NCI-H1092 treated with DMSO at 0.1 percent for 48 hours (cell line): ENCODE results near the gene ZNF428.
A peak's percentile ranks its signal among the peaks of the same experiment; 100 is the strongest.
"Not testable (repeated sequence)": the region's sequence is repeated elsewhere in the genome, so short reads cannot be mapped to it uniquely, and the experiment has no call there.

Source experiments
- DNase-seq: peaks from one replicate; lab custom pipeline; 2025; lab: John Stamatoyannopoulos, UW

The ZNF428 gene, protein sequence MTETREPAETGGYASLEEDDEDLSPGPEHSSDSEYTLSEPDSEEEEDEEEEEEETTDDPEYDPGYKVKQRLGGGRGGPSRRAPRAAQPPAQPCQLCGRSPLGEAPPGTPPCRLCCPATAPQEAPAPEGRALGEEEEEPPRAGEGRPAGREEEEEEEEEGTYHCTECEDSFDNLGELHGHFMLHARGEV

DNA sequence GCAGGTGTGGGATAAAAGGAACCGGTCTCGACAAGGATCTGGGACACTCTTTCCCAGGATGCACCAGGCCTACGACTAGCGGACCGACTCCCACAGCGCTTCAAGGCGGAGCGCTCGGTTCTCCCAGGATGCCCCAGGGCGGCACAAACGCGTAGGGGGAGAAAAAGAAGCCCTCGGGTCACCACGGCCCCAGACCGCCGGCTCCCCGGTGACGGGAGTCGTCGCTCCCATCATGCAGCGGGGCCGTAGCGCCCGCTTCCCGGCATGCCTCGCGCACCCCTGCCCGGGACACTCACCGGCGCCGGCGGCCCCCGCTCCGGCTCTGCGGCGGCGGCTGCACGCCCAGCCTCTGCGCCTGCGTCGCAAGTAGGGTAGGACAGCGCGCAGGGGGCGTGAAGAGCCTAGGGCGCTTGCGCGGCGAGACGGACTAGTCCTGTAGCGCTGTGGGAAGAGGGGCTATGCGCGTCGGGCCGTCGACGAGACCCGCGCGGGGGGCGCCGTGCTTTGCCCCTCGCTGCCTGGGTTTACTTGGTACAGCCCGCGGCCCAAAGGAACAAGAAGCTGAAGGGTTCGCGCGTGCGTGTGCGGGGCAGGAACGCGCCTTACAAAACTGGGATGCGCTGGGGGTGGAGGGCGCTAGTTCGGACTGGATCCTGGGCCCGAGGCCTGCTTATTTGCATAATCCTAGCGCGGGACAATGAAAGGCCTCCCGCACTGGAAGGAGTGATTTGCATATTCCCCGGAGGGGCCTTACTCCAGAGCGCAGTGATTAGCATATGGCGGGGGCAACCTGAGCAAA is at the start of gene ZNF428:
ZNF428 (minus strand) TSS at position 368 of the 799 bp plus-strand sequence. CDS start 5,325 bp downstream, outside the sequence.
- DNase-seq: peak; percentile 87

DNA sequence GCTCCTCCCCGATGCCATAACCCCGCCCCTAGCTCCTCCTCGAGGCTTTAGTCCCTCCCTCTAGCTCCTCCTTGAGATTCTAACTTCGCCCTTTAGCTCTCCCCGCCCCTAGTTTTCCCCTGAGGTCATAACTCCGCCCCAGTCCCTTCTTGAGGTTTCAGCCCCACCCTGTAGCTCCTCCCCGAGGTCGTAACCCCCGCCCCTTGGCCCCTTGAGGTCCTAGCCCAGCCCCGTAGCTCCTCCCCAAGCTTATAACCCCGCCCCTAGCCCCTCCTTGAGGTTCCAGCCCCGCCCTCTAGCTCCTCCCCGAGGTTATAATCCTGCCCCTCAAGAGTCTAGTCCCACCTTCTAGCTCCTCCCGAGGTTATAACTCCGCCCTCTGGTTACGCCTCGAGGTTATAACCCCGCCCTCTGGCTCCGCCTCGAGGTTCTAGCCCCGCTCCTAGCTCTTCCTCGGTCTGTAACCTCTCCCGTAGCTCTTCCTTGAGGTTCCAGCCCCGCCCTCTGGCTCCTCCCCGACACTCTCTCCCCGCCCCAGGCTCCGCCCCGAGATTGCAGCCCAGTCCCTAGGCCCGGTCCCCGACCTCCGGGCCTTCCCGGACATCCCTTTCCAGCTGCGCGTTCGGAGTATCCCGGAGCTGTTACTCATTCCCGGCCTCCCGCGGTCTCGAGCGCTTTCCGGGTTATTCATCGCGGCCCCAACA is 49.1 kb upstream of the ZNF428 start:
- DNase-seq: peak; percentile 92

DNA sequence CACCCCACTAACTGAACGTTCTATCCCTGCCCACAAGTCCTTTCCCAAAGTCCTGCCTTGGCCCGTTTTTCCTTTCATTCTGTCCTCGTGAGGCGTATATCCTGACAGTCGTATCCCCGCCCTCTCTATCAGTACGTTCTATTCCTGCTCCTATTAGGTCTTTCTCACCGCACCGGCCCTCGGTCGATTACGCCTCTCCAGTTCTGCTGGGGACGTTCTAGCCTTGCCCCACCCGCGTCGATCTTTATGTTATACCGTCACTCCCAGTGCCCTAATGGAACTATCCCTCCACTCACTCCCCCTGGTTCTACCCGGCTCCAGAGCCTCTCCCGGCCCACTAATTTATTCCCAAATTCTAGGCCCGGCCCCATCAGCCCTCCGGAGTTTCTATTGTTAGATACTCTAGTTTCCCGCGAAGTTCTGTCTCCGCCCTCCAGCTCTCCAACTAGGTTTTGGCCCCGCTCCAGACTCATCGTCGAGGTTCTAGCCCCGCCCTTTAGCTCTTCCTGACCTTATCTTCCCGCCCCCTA is 48.5 kb upstream of the ZNF428 start:
- no peak for DNase-seq

DNA sequence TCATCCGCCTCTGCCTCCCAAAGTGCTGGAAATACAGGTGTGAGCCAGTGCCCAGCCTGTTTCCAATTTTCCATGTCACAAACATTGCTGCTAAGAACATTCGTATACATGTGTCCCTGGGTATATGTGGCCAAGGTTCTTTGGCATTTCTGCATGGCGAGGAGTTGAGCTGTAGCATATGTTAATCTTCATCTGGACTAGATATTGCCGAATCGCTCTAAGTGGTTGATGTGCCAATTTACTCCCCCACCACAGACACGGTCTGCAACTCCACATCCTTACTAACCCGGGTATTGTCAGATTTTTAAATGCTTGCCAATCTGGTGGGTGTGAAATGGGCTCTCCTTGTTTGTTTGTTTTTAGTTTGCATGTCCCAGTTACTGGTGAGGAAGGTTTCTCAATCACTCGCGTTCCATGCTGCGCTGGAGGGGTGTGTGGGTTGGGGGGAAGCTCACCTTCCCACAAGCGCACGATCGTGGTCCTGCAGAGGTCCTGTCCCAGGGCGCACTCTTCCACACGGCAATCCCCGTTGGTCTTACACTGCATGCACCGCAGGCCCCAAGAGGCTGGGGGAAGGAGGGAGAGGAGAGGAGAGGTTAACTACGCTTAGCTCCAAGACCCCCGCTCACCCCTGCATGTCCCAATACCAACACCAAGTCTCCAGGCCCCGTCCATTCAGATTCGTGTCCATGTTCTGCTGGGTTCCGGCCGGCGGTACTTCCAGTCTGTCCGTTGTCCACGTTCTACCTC is 47.9 kb upstream of the ZNF428 start:
- no peak for DNase-seq

DNA sequence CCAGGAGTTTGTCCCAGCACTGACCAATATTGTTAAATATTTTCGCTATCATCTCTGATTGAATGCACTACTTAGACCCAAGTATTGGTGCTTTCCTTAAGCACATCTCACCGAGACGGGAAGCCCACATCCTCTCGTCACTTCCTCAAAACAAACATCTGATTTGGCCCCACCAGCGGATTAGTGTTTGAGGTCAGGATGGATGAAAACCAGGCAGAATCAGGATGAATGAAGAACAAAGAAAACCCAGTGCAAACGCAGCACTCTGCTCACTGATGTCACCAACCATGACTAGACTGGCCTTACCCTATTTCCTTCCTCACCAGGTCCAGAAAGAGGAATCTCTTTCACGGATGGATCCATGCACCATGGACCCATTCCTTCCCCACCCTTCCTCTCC is 44.6 kb upstream of the ZNF428 start:
- DNase-seq: no peak

DNA sequence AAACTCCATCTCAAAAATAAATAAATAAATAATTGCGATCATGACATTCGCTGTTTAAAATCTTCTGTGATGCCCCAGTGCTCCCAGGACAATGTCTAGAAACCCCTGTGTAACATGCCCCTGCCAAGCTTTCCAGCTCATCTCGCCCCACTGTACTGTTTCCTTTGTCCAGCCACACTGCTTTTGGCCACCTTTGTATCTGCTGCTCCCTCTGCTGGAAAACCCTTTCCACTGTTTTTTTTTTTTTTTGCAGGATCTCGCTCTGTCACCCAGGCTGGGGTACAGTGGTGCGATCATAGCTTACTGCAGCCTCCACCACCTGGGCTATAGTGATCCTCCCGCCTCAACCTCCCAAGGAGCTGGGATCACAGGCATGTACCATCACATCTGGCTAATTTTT is 43.1 kb upstream of the ZNF428 start:
- DNase-seq: no peak

DNA sequence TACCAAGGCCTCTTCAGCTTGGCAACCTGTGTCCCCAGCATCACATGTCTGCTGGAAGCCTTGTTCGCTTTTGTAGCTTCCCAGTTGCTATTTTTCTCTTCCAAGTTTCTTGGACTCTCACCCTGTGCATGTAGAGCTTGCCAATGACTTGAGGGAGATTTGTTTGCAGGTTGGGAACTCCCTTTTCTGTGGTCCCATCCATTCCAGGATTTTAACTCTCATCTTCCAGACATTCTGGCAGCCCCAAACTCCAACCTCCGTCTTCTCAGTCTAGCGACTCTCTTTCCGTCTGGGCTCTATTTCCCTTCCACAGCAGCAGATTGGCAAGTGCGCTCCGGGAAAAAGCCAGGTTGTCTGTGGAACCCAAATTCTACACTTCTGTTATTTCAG is 41.5 kb upstream of the ZNF428 start:
- no peak for DNase-seq

DNA sequence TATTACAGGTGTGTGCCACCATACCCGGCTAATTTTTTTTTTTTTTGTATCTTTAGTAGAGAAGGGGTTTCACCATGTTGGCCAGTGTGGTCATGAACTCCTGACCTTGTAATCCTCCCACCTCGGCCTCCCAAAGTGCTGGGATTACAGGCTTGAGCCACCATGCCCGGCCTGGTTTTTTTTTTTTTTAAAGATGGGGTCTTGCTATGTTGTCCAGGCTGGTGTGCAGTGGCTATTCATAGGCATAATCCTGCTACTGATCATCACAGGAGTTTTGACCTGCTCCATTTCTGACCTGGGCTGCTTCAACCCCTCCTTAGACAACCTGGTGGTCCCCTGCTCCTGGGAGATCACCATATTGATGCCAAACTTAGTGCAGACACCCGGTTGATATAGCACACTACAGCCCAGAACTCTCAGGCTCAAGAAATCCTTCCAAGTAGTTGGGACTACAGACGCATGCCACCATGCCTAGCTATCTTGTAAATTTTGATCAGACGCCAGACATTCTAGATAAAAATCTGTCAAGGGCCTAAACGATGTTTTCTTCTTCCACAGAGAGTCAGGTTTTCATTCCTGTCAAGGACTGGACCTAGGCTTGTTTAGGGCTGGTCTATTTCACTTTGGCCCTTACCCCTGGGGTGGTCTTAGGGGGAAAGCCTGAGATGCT is 41.0 kb upstream of the ZNF428 start:
- no peak for DNase-seq

DNA sequence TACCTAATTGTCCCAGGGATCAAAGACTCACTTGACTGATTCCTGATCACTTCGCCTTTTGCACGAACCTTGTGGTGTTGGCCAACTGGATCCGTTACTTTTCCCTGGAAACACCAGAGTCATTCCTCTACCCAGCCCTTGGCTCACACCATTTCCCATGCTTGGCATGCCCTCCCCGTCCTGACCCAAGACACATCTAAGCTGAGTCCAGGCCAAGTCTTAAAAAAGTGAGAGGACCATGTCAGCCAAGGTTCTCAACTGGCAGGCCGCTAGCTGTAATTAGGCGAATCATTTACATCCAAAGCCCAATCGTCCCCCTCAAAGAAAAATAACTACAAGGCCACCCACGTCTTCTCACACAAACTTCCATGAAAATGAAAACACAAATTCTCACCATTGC is 39.1 kb upstream of the ZNF428 start:
- no peak for DNase-seq

DNA sequence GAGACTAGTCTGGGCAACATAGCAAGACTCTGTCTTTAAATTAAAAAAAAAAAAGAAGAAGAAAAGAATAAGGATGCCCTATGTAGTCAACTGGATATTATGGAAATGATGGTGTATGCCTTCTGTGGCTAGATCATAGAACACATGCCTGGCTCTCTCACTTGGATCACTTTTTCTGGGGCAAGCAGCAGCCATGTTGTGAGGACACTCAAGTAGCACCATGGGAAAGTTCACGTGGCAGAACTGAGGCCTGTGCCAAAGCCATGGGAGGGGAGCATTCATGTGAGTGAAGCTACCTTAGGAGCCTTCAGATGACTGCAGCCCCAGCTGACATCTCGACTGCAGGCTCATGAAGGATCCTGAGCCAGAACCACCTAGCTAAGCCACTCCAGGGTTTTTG is 38.6 kb upstream of the ZNF428 start:
- DNase-seq: no peak

DNA sequence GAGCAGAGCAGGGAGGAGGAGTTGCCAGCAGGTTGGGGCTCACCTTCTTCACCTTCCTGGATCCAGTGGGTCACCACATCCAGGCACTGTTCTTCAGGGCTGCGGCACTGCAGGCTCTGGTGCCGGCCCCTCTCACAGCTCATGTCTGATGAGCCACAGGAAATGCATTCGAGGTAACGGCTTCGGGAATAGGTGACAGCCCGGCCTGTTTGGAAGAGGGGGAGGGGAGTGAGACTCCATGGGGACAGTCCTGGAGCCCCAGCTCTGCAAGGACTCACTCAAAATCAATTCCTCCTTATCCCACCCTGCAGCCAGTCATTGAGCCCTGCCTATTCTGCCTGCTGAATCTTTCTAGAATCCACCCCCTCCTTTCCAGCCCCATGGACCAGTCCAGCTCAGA is 37.0 kb upstream of the ZNF428 start:
- no peak for DNase-seq

DNA sequence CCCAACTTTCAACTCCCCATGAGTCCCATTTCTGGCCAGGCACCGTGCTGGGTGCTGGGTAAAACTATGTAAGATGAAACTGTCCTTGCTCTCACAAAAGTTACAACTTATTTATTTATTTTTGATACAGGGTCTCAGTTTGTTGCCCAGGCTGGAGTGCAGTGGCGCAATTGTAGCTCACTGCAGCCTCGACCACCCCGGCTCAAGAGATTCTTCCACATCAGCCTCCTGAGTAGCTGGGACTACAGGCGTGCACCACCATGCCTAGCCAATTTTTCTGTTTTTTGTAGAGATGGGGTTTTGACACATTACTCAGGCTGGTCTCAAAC is 33.1 kb upstream of the ZNF428 start:
- no peak for DNase-seq

DNA sequence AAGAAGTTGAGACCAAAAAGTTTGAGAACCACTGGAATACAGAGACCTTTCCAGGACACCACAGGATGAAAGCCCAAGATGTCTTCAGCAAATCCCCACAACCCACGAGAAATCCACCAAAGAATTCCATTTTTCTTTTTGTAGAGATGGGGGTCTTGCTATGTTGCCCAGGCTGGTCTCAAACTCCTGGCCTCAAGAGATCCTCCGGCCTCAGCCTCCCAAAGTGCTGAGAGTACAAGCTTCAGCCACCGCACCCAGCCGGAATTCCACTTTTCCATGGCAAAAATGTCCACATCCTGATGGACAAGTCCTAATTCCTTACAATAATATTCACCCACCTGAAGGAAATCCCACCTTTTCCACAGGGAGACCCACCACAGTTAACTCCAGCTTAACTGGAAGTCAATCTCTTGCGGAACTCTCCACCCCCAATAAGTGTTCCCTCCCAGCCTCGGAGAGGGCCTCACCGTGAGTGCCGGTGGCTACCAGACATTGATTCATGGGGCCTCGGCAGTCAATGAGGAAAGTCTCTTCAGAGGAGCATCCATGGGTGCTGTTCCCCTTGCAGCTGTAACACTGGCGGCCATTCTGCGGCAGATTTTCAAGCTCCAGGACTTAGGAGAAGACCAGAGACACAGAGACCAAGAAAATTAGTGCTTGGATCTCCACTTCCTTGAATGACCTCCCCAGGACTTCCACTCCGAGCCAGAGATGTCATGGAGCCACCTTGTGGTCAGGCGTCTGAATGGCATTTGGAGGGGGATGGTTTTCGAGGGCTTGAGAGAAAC is 32.5 kb upstream of the ZNF428 start:
- DNase-seq: peak; percentile 11

DNA sequence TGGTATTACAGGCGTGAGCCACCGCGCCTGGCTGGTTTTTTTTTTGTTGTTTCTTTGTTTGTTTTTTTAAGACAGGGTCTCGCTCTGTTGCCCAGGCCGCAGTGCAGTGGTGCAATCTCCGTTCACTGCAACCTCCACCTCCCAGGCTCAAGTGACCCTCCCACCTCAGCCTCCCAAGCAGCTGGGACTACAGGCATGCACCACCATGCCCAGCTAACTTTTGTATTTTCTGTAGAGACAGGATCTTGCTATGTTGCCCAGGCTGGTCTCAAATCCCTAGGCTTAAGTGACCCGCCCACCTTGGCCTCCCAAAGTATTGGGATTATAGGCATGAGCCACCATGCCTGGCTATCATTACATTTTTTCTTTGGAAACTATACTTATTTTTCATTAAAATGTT is 30.8 kb upstream of the ZNF428 start:
- not testable (repeated sequence) for DNase-seq

DNA sequence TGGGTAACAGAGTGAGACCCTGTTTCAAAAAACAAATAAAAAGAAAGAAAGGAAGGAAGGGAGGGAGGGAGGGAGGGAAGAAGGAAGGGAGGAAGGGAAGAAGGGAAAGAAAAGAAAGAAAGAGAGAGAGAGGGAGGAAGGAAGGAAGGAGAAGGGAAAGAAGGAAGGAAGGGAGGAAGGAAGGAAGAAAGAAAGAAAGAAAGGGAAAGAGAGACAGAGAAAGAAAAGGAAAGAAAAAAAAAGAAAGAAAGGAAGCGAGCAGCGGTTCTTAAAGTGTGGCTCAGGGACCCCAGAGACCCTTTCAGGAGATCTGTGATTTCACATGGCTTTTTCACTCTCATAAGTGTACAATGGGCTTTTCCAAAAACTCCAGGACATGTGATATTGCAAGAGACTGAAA is 30.1 kb upstream of the ZNF428 start:
- no peak for DNase-seq

DNA sequence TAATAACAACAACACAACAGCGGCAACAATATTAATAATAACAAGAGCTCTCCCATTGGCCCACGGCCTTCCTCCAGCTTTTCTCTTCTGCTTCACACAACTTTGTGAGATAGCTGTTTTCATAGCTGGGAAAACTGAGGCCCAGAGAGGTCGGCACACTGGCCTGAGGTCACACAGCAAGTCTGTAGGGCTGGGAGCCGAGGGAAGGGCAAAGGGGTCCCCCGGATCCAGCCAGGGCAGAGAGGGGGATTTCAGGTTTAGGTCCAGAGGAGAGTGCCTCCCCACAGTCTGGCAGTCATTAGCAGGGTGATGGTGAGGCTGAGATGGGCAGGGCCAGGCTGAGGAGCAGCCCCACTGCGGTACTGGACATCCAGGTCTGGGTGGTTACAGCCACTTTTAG is 29.2 kb upstream of the ZNF428 start:
- DNase-seq: no peak

DNA sequence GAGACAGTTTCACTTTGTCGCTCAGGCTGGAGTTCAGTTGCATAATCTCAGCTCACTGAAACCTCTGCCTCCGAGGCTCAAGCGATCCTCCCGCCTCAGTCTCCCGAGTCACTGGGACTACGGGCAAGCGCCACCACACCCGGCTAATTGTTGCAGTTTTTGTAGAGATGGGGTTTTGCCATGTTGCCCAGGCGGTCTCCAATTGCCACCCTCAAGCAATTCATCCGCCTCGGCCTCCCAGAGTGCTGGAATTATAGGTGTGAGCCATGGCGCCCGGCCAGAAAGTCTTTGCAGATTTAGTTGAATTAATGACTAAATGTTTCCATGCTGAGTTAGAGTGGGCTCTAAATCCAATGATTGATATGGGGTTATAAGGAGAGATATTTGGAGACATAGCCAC is 24.8 kb upstream of the ZNF428 start:
- DNase-seq: no peak

DNA sequence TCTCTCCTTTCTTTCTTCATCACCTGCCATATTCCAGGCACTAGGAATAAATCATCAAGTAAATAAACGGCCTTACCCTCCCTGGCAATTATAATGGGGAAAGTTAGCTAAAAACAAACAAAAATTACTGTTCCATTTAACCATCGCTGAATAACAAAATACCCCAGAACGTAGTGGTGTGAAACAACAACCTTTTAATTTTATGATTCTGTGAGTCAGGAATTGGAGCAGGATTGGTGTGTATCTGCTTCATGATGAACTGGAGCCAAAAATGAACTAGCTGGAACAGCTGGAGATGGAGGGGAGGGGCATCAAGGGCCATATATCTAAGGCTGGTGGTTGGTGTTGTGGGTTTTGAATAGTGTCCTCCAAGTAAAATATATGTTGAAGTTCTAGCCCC is 23.9 kb upstream of the ZNF428 start:
- no peak for DNase-seq

DNA sequence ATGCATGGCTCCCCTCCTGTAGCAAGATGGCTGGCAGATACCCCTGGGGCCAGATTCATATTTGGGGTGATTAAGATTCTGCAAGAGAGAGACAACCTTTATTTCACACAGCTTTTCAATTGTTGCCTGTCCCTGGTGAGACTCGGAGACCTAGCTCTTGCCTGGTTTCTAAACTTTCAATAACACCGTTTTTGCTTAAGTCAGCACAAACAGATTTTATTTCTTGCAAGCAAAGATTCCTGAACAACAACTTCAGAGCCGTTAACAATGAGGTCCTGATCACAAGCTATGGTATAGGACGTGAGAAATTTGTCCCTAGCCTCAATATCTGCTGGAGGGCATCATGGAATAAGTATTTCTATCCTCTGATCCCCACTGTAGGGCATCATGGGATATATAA is 23.1 kb upstream of the ZNF428 start:
- DNase-seq: no peak

DNA sequence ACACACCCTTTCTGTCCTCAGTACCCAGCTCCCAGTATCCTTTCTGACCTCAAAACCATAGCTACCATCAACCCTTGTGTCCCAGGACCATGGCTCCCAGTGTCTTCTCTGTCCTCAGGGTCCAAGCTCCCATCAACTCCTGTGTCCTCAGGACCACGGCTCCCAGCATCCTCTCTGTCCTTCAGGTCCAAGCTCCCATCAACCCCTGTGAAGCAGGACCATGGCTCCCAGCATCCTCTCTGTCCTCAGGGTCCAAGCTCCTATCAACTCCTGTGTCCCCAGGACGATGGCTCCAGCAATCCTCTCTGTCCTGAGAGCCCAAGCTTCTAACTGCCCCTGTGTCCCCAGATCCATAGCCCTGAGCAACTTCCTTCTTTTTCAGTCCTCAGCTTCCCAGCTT is 21.9 kb upstream of the ZNF428 start:
- DNase-seq: no peak

DNA sequence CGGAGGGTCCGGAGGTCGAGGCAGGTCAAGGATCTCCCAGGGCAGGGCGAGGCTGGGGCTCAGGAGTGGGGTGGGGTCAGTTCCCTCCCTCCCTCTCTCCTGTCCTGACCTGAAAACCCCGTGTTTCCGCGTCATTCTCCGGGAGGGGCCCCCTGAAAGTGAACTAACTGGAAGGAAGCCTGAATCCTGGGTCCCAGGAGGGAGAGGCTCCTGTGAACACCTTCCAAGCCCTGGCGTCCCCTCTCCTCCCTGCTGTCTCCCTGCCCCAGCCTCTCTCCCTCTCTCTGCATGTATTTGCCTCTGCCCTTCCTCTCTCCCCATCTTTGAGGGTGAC is 21.0 kb upstream of the ZNF428 start:
- DNase-seq: no peak
